PFSK-1 (cell line): ENCODE measurements around the gene UFC1.

ENCODE experiments used
- FOXP2 ChIP-seq: optimal IDR thresholded peaks from 2 replicates; pipeline ENCODE3; 2011; ENCODE audit warnings: borderline replicate concordance, control low read depth, inconsistent platforms; ENCODE audit not compliant: insufficient read depth; ENCODE audit errors: extremely low read length, extremely low read depth
- POLR2AphosphoS5 ChIP-seq: IDR thresholded peaks from 2 replicates; pipeline ENCODE4 v1.6.1; 2012; ENCODE audit warnings: low read depth, mild to moderate bottlenecking, control low read depth, low read length, moderate library complexity
- REST ChIP-seq, 2 experiments: IDR thresholded peaks; 2 replicates each; pipeline versions ENCODE4 v1.6.1 to v1.8.0; 2011 to 2012; ENCODE audit warnings: low read depth in 2 of 2, low read length in 2 of 2, control low read depth in 1 of 2, inconsistent platforms in 1 of 2, mild to moderate bottlenecking in 1 of 2, moderate library complexity in 1 of 2; ENCODE audit not compliant: insufficient read depth in 1 of 2
- SIN3A ChIP-seq: IDR thresholded peaks from 2 replicates; pipeline ENCODE4 v1.6.1; 2012; ENCODE audit warnings: mild to moderate bottlenecking, low read length, moderate library complexity, borderline replicate concordance; ENCODE audit not compliant: insufficient read depth
- TAF1 ChIP-seq: IDR thresholded peaks from 2 replicates; pipeline ENCODE4 v1.6.1; 2012; ENCODE audit warnings: low read length, control low read depth, borderline replicate concordance; ENCODE audit not compliant: insufficient read depth

Gene UFC1

GRCh38 chr1:161207173-161207572 lies 53.4 kb downstream of the UFC1 start:
- TF ChIP-seq SIN3A (no peak), TAF1 (no peak), FOXP2 (no peak), REST (IDR thresholded peaks at IDR 0.05; ENCODE audit: insufficient read depth in 1 of 2, low read depth in 2 of 2, low read length in 2 of 2) (no peak), POLR2AphosphoS5 (no peak)
